GM19043 (cell line): ENCODE measurements around the gene PRKCA.
"Not testable (repeated sequence)": the region's sequence is repeated elsewhere in the genome, so short reads cannot be mapped to it uniquely, and the experiment has no call there.

ENCODE experiments used
- ATAC-seq: cut with Tn5 transposase; IDR thresholded peaks from one replicate; pipeline ENCODE4 v1.9.1; 2021; ENCODE audit warnings: low read depth; ENCODE audit not compliant: unreplicated experiment

PRKCA gene

GRCh38 chr17:66378296-66378695 lies 75.9 kb downstream of the PRKCA start:
- ATAC-seq = no peak

GRCh38 chr17:66379544-66379943 lies 77.1 kb downstream of the PRKCA start:
- ATAC-seq = no peak

- no peak for ATAC-seq
Measured at GRCh38 chr17:66379996-66380395, 77.6 kb downstream of the PRKCA start.

GRCh38 chr17:66381701-66382362 lies 79.4 kb downstream of the PRKCA start:
- ATAC-seq = no peak

GRCh38 chr17:66383333-66383732 lies 80.9 kb downstream of the PRKCA start:
- no peak for ATAC-seq

GRCh38 chr17:66386498-66387351 lies 84.3 kb downstream of the PRKCA start:
- ATAC-seq = no peak

GRCh38 chr17:66387392-66387981 lies 85.1 kb downstream of the PRKCA start:
- no peak for ATAC-seq

GRCh38 chr17:66392783-66393437 lies 90.5 kb downstream of the PRKCA start:
- no peak for ATAC-seq

GRCh38 chr17:66395961-66396360 lies 93.5 kb downstream of the PRKCA start:
- no peak for ATAC-seq

- ATAC-seq = no peak
Measured at GRCh38 chr17:66397486-66397885, 95.1 kb downstream of the PRKCA start.

- ATAC-seq = no peak
Measured at GRCh38 chr17:66398059-66398458, 95.6 kb downstream of the PRKCA start.

GRCh38 chr17:66398617-66399016 lies 96.2 kb downstream of the PRKCA start:
- no peak for ATAC-seq

- no peak for ATAC-seq
Measured at GRCh38 chr17:66399441-66399840, 97.0 kb downstream of the PRKCA start.

GRCh38 chr17:66400041-66400688 lies 97.8 kb downstream of the PRKCA start:
- not testable (repeated sequence) for ATAC-seq

- no peak for ATAC-seq
Measured at GRCh38 chr17:66400698-66401097, 98.3 kb downstream of the PRKCA start.

GRCh38 chr17:66401364-66401763 lies 99.0 kb downstream of the PRKCA start:
- no peak for ATAC-seq

- ATAC-seq = no peak
Measured at GRCh38 chr17:66403846-66404556, 101.6 kb downstream of the PRKCA start.

- no peak for ATAC-seq
Measured at GRCh38 chr17:66405836-66406677, 103.6 kb downstream of the PRKCA start.
